Measurements from ENCODE around the gene PON2.

GRCh38 chr7:95429241-95429990 lies 5.4 kb downstream of the PON2 start:
- no peak for TF ChIP-seq POLR2A (IDR thresholded peaks at IDR 0.05; ENCODE audit: low read depth, low read length)
- no peak for TF ChIP-seq POLR2AphosphoS5 (IDR thresholded peaks at IDR 0.05; ENCODE audit: low read depth, low read length)
- no peak for TF ChIP-seq TAF1 (IDR thresholded peaks at IDR 0.05; ENCODE audit: borderline replicate concordance, low read depth, low read length)
